Epidermal melanocyte (primary cell): ENCODE results near the gene ZBTB47.

Source experiments
- DNase-seq: peaks from one replicate; pipeline ENCODE4 v3.0.0; 2011; ENCODE audit warnings: low spot score; ENCODE audit not compliant: insufficient read length

ZBTB47 gene

DNA sequence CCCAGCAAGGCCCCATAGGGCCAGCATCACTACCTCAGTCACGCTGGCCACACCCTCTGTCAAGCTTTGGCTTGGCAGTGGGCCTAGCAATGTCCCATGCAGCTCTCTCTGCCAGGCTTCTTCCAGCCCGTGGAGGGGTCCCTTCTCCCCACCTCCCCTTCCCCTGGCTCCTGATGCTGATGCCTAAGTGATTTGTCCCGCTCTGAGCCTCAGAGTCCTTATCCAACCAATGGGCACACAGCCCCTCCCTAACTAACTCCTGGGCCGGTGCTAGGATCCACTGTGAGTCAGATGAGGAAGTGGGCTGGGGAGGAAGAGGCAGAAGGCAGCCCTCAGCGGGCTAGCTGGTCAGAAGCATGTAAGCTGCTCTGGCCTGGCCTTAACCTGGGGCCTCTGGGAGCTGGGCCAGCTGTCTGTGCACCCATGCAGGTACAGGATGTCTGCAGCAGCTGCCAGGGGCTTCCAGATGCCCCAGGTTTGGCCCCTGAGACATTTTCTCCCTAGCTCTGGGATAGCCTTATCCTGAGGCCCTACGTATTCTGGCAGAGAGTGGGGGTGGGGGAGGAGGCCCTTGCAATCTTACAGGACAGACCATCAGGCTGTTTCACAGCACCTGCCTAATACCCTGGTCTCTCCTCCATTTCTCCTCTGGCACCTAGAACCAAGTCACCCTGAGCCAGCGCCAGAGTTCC lies 740 bp upstream of the ZBTB47 start:
- DNase-seq = no peak

- DNase-seq = no peak
Observed at GRCh38 chr3:42653303-42653559, 266 bp upstream of the ZBTB47 start.

DNA sequence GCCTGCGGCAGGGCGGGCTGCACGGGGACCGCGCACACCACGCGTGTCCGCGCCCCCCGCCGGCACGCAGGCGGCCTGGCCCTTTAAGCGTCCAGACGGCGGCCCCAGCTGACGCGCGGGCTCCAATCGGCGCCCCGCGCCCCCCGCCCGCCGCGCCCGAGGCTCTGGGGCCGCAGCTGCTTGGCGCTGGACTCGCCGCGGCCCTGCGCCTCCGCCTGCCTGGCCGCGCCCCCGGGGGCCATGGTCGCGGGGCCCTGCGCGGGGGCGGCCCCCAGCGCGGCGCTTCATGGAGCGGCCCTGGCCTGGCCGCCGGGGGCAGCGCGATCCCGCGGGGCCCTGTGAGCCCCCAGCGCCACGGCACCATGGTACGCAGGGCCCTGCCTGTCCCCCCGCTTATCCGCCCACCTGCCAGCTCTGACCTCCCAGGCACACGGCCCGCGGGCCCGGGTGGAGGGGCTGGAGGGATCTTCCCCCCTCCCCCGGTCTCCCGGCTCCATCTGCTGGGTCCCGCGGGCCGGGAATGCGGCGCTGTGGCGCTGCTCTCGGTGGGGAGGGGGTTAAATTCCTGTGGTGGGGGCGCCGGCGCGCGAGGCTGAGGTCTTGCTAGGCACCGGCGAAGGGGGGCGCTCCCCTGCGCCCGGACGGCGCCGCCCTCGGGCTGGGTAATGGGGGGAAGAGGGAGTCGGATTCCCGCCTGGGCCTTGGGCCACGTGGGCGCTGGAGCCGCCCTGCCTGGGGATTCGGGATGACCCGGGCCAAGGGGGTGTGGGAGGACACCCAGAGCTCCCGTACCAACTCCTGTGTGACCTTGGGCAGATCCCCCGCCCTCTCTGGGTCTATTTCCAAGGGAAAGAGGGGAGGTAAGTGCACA lies 1.1 kb downstream of the ZBTB47 start:
- peak; percentile 69 for DNase-seq

GRCh38 chr3:42655331-42655888 lies 1.9 kb downstream of the ZBTB47 start:
- DNase-seq = no peak

- DNase-seq = no peak
Observed at GRCh38 chr3:42655980-42656679, 2.6 kb downstream of the ZBTB47 start.

DNA sequence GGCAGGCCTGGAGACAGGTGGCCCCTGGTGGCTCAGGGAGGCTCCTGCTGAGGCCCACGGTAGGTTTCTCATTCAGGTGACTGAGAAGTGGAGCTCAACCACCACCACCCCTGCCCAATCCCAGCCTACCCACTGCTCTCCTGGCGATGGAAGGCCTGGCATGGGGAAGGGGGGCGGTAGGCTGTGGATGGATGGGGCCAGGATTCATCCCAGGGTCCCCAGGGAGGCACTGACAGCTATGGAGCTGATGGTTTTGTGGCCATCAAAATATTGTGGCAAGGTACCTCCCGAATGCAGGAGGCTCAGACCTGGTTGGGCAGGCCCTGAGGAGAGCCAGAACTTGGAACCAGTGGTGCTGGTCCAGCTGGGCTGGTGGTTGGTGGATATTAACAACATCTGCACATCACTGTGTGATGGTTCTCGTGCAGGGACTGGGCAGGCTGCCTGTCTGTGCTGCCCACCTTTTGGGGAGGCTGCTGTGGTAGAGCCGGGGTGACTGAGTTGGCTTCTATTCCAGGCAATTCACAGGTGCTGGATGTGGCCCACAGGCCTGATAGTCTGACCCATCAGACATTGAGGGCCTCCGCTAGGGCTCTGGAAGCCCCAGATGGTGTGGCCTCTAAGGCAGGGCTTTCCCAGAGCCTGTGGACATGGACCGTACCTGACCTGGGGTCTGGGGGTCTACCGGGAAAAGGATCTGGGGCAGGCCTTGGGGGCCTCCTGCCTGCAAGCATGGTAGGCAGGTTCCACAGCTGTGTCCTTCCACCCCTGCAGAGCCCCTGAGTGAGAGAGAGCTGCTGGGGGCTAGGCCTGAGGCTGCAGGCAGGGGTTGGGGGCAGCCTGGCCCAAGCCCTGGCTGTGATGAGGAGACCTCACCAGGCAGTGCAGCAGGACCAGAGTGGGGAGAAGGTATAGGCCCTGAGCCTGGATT lies 3.4 kb downstream of the ZBTB47 start:
- no peak for DNase-seq

- DNase-seq = no peak
Observed at GRCh38 chr3:42657675-42658074, 4.2 kb downstream of the ZBTB47 start.

GRCh38 chr3:42658091-42658770 lies 4.7 kb downstream of the ZBTB47 start:
- DNase-seq = no peak

DNA sequence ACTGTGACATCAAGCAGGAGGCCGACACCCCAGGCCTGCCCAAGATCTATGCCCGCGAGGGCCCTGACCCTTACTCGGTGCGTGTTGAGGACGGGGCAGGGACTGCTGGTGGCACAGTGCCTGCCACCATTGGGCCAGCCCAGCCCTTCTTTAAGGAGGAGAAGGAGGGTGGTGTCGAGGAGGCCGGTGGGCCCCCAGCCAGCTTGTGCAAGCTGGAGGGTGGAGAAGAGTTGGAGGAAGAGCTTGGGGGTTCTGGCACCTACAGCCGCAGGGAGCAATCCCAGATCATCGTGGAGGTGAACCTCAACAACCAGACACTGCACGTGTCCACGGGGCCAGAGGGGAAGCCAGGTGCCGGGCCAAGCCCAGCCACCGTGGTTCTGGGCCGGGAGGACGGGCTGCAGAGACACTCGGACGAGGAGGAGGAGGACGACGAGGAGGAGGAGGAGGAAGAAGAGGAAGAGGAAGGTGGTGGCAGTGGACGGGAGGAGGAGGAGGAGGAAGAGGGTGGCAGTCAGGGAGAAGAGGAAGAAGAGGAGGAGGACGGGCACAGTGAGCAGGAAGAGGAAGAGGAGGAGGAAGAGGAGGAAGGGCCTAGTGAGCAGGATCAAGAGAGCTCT lies 5.4 kb downstream of the ZBTB47 start:
- DNase-seq = no peak

- DNase-seq = no peak
Observed at GRCh38 chr3:42659451-42660130, 6.1 kb downstream of the ZBTB47 start.

- no peak for DNase-seq
Observed at GRCh38 chr3:42660131-42660715, 6.7 kb downstream of the ZBTB47 start.

- DNase-seq = no peak
Observed at GRCh38 chr3:42660898-42661297, 7.4 kb downstream of the ZBTB47 start.

DNA sequence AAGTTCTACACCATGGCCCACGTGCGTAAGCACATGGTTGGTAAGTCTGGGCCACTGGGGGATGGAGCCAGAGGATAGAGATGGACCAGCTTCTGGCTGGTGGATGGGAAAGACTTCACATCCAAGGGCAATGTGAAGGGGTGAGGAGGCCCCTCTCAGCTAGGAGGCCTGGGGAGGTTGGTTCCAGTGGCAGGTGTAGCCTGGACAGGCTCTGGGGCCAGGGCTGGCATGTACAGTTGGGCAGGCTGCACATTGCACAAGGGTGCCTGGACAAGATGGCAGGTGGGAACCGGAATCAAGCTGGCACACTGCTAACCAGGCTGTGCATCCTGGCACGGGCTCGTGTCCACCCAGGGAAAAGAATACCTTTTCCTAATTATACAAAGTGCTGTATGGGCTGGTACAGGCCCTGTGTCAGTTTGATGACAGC lies 8.1 kb downstream of the ZBTB47 start:
- DNase-seq = no peak

DNA sequence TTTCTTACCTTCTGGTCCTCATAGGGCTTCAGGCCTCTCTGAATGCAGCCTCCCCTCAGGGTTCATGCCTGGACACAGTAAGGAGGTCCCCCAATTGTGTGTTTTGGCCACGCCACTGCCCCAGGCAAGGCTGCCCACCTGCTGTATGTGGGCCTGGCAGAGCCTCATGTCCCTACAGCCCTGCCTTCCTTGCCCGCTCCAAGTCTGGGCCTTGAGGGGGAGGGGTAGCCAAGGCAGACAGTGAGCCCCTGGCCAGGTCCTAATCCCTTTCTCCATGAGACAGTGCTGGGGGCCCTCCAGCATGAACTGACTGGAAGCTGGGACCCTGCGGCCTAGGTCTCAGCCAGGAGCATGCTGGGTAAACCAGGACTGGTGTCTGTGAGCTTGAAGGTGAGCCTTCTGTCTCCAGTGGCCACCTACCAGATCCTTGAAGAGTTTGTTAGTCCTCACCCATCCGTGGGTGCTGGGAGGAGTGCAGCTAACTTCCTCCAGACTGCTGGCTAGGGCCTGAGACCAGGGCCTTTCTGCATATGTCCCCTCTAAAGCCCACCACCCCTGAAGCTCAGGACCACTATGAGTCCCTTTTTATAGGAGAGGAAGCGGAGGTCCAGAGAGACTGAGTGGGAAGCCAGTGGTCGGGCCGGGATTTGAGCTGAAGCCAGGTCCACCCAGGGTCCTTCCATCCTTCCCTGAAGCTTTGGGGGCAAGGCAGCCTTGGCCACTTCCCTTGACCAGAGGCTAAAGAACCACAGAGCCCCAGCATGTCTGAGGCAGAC lies 8.7 kb downstream of the ZBTB47 start:
- no peak for DNase-seq

DNA sequence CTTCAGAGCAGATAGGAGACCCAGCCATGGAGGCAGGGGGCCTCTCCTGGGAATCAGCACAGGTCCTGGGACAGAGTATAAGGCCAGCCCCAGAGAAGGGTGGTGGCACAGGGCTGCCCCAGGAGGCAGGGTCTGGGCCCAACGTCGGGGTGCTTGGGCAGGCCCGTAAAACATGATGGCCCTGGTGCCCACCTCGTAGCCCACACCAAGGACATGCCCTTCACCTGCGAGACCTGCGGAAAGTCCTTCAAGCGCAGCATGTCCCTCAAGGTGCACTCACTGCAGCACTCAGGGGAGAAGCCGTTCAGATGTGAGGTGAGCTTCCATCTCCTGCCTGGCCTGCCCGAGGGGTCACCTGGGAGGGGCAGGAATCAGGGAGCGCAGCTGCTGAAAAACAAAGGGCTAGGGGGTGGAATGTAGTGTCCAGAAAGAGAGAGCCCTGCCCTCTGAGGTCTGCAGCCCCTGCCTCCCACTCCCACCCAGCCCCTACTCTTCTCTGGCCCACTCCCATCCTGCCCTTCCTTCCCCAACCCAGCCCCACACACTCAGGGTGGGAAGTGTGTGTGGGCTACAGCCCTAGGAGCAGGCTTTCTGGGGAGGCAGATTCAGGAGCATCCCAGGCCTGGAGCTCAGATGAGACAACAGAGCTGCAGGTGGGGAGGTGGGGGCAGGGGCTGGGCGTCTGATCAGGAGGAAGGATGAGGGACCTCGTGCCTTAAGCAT lies 9.5 kb downstream of the ZBTB47 start:
- DNase-seq = no peak

GRCh38 chr3:42663581-42664437 lies 10.3 kb downstream of the ZBTB47 start:
- DNase-seq = no peak

DNA sequence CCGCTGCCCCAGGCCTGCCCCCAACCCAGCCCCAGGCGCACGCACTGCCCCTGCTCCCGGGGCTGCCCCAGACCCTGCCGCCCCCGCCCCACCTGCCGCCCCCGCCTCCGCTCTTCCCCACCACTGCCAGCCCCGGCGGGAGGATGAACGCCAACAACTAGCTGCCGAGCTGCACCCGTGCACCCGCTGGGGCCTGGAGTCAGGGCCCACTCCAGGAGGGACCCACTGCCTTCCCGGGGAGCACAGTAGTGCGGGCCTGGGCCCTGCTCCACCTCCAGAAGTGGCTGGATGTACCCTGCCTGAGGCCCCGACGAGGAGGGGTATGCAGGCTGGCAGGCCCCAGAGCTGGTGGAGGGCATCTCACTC lies 10.9 kb downstream of the ZBTB47 start:
- no peak for DNase-seq
